Gastrocnemius medialis (tissue), 4 donors: ENCODE measurements around the gene ZDHHC7. TPM values are rescaled to one million over a fixed set of nuclear protein-coding genes. Genes with fewer than 3 reads are reported as not detected.

Source experiments
- ATAC-seq, 2 donors: fragments of 150-250 bp; one replicate each; pipeline ENCODE4 v1.9.1; 2016
- DNase-seq, 2 donors: peaks; one replicate each; pipeline ENCODE4 v3.0.0-alpha.2; 2019
- H3K27ac ChIP-seq, 4 donors: fragments of 200-600 bp; sonication (generic); 1 replicate in 1 of 4; 2 replicates in 3 of 4; pipeline ENCODE4 v1.5.1; 2016 to 2018; ENCODE audit warnings: mild to moderate bottlenecking in 2 of 4, moderate library complexity in 1 of 4
- H3K27me3 ChIP-seq, 3 donors: fragments of 200-600 bp; sonication (generic) in 2 of 3; 1 replicate in 1 of 3; 2 replicates in 2 of 3; pipeline versions ENCODE4 v1.5.1 to v1.6.0; 2016 to 2019; ENCODE audit warnings: mild to moderate bottlenecking in 1 of 3, moderate library complexity in 1 of 3
- H3K36me3 ChIP-seq, 2 donors: fragments of 200-600 bp; sonication (generic) in 1 of 2; one replicate each; pipeline ENCODE4 v1.5.1; 2017 to 2018
- H3K4me1 ChIP-seq, 2 donors: fragments of 200-600 bp; sonication (generic) in 1 of 2; one replicate each; pipeline ENCODE4 v1.5.1; 2016 to 2017; ENCODE audit warnings: mild to moderate bottlenecking in 2 of 2
- H3K4me3 ChIP-seq, 4 donors: fragments of 200-600 bp; sonication (generic) in 3 of 4; 1 replicate in 1 of 4; 2 replicates in 3 of 4; pipeline ENCODE4 v1.5.1; 2016 to 2019; ENCODE audit warnings: mild to moderate bottlenecking in 2 of 4
- H3K9me3 ChIP-seq, 3 donors: fragments of 200-600 bp; sonication (generic) in 2 of 3; 1 replicate in 1 of 3; 2 replicates in 2 of 3; pipeline ENCODE4 v1.5.1; 2016 to 2019
- POLR2A ChIP-seq, 2 donors: fragments of 450-650 bp; IDR thresholded peaks; one replicate each; pipeline ENCODE4 v1.6.1; 2017; ENCODE audit warnings: antibody characterized with exemption in 2 of 2, mild to moderate bottlenecking in 2 of 2, moderate library complexity in 2 of 2
- in situ Hi-C, 4 donors: fragments of 200-750 bp; cut with MboI; loops; one replicate each; pipeline versions ENCODE4 v1.15.0 to v1.8.0; 2017; ENCODE audit warnings: low sequenced_read_pairs in 4 of 4
- intact Hi-C: fragments of 100-400 bp; cut with DNase I; formaldehyde crosslinking; loops from one replicate; pipeline ENCODE4 v1.15.1; 2023; ENCODE audit warnings: low total_unique reads
- total RNA-seq, 4 donors: library from RNA; depleted of rRNA; stranded (reverse); fragments of >200 nt; gene quantifications; one replicate each; pipeline versions ENCODE4 v1.1.0 to v1.2.3, GENCODE V29; 2016
- TF ChIP-seq, protein P1 (sequence below), 5 experiments: fragments of 450-650 bp in 3 of 5; fragments of 200-600 bp in 2 of 5; sonication (generic) in 2 of 5; IDR thresholded peaks in 4 of 5; conservative IDR thresholded peaks in 1 of 5; 1 replicate in 4 of 5; 2 replicates in 1 of 5; pipeline ENCODE4 v1.5.1; 2016 to 2019; ENCODE audit warnings: antibody characterized with exemption in 5 of 5, mild to moderate bottlenecking in 3 of 5, moderate library complexity in 3 of 5

ZDHHC7 gene
- total RNA-seq, 4 donors from 2014 or later: 55.0 to 93.5 (median 68.4) TPM

DNA sequence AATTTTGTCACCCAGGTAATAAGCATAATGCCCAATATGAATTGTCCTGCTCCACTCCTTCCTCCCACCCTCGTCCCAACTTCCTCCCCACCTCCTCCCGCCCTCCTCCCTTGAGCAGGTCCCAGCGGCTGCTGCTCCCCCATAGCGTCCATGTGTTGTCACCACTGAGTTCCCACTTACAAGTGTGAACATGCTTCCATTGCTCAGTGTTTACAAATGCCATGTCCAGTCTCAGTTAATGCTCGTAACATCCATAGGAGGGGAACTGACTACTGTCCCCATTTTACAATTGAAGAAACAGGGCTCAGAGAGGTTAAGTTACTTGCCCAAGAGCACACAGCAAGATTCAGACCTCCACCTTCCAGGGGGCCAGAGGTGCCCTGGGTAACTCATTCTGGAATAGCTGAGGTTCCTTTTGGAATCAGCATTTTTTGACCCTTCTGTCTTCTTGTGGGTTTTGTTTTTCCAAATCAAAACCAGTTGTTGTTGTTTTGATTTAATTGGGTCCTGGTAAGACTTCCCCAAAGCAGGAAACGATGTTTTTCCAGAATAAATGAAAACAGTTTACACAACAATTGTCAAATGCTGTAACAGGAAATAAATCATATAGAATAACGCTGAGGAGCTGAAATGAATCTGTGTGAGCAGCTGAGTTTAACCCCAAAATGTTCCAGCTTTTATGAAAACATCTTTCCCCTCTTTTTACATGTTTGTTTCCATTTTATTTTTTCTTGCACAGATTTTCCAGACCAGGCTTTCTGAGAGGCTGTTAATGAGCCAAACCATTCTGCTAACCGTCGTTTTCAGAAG is 73.9 kb downstream of the ZDHHC7 start:
- Histone ChIP-seq H3K9me3 (no peaks in the 10 kb centered on the region), H3K4me1 (peaks cover 13 to 17% of the 10 kb centered on the region in 2 donors), H3K36me3 (no peaks in the 10 kb centered on the region), H3K27ac (no peak overlapping the region), H3K27me3 (no peaks in the 10 kb centered on the region), H3K4me3 (no peak overlapping the region)
- TF ChIP-seq, protein P1, sequence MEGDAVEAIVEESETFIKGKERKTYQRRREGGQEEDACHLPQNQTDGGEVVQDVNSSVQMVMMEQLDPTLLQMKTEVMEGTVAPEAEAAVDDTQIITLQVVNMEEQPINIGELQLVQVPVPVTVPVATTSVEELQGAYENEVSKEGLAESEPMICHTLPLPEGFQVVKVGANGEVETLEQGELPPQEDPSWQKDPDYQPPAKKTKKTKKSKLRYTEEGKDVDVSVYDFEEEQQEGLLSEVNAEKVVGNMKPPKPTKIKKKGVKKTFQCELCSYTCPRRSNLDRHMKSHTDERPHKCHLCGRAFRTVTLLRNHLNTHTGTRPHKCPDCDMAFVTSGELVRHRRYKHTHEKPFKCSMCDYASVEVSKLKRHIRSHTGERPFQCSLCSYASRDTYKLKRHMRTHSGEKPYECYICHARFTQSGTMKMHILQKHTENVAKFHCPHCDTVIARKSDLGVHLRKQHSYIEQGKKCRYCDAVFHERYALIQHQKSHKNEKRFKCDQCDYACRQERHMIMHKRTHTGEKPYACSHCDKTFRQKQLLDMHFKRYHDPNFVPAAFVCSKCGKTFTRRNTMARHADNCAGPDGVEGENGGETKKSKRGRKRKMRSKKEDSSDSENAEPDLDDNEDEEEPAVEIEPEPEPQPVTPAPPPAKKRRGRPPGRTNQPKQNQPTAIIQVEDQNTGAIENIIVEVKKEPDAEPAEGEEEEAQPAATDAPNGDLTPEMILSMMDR (IDR thresholded peaks at IDR 0.05 in 4 of 5, conservative IDR thresholded peaks at IDR 0.05 in 1 of 5): no peak
- no peak for TF ChIP-seq POLR2A (IDR thresholded peaks at IDR 0.05)
- DNase-seq: no peak
- ATAC-seq: no peak
- in situ Hi-C loops (no loop called here), intact Hi-C loops (no loop called here)

DNA sequence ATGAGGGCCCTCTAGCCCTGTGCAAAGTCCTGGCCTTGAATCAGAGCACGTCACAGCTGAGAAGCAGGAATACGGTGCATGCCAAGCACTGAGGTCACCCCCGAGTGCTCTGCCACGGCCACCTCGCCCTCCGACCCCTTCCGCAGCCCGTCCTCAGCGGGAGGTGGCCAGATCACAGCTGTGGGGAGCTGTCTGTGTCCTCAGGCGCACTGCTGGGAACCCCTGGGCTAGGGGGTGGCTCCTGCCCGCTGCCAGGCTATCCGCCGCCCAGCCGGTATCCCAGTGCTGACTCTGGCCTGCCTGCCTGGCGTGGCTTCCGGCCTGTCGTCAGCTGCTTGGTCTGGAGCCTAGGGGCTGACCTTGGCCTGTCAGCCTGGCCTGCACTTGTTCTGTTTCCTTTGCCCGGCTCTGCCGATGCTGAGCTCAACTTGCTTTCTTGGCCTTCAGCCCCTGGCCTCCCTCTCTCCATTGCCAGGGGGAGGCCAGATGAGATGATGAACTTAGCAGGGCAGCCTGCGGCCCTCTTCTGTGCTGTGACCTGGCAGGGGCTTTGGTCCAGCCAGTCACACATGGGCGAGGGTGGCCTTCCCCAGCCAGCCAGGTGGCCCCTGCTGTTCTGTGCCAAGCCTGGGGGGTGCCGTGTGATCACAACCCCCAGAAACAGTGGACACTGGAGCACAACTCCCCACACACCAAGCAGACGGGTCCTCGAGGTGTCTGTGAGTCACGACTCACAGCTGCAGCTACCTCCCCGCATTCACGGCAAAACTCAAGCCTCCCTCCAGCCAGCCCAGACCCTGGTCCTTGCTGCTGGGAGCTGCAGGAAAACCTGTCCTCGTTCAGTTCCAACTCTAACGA is 77.3 kb downstream of the ZDHHC7 start:
- Histone ChIP-seq H3K27me3 (no peaks in the 10 kb centered on the region), H3K36me3 (no peaks in the 10 kb centered on the region), H3K4me3 (peak overlapping the region; percentile 21 to 47 (median 38)), H3K9me3 (no peaks in the 10 kb centered on the region), H3K27ac (peak overlapping the region; percentile 82 to 92 (median 88)), H3K4me1 (peaks cover 18 to 24% of the 10 kb centered on the region in 2 donors)
- intact Hi-C loops (no loop called here), in situ Hi-C loops (no loop called here)
- DNase-seq (peak; percentile 82 to 93), ATAC-seq (peak; percentile 94 to 96)
- peak in 1 of 2 donors; percentile 21 for TF ChIP-seq POLR2A (IDR thresholded peaks at IDR 0.05)
- TF ChIP-seq, protein P1 (IDR thresholded peaks at IDR 0.05 in 4 of 5, conservative IDR thresholded peaks at IDR 0.05 in 1 of 5): no peak

DNA sequence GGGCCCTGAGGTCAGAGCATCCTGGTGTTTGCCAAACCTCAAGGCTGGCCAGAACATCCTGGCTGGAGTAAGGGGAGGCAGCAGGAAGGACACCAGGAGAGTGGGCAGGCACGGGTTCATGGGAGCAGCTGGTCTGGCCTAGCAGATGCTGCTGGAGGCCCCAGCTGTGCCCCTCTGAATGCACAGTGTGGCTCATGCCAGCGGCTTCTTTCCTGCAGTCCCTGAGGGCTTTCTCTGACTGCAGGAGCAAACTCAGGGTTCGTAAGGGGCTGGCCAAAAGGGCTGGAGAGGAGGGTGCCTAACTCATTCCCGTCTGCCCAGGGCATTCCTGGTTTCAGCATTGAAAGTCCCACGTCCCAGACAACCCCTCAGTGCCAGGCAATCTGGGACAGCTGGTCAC is 78.7 kb downstream of the ZDHHC7 start:
- Histone ChIP-seq H3K27me3 (no peaks in the 10 kb centered on the region), H3K4me1 (peaks cover 19 to 35% of the 10 kb centered on the region in 2 donors), H3K36me3 (no peaks in the 10 kb centered on the region), H3K4me3 (no peak overlapping the region), H3K27ac (peak overlapping the region; percentile 82 to 92 (median 88)), H3K9me3 (no peaks in the 10 kb centered on the region)
- TF ChIP-seq, protein P1 (IDR thresholded peaks at IDR 0.05 in 4 of 5, conservative IDR thresholded peaks at IDR 0.05 in 1 of 5): no peak
- no peak for TF ChIP-seq POLR2A (IDR thresholded peaks at IDR 0.05)
- DNase-seq (no peak), ATAC-seq (no peak)
- in situ Hi-C loops (no loop called here), intact Hi-C loops (no loop called here)

DNA sequence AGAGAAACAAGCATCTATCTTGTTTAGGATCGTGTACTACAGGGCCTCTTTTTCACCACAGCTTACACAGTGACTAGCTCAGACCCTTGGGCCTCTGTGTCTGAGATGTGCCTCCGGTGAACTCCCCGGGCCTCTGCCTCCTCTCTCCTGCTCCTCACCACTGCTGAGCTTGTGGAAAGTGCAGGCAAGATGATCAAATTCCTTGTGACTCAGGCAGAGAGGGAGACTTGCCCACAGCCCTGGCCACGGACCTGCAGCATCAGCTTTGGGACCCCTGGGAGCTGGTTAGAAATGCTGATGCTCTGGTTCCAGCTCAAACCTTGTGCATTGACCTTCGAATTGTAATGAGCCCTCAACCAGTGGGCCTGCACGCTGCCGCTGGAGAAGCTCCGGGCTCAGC is 79.8 kb downstream of the ZDHHC7 start:
- no peak for DNase-seq
- H3K27me3 ChIP-seq: no peaks in the 10 kb centered on the region
- no peak overlapping the region for H3K4me3 ChIP-seq
- no peak overlapping the region for H3K27ac ChIP-seq
- peaks cover 19 to 35% of the 10 kb centered on the region in 2 donors for H3K4me1 ChIP-seq
- no peak for ATAC-seq
- H3K36me3 ChIP-seq: no peaks in the 10 kb centered on the region
- in situ Hi-C loops (no loop called here), intact Hi-C loops (no loop called here)
- H3K9me3 ChIP-seq: no peaks in the 10 kb centered on the region
- no peak for TF ChIP-seq POLR2A (IDR thresholded peaks at IDR 0.05)
- TF ChIP-seq, protein P1 (IDR thresholded peaks at IDR 0.05 in 4 of 5, conservative IDR thresholded peaks at IDR 0.05 in 1 of 5): no peak
